ENCODE measurements around the gene RNF38.

RNF38 gene

GRCh38 chr9:36445800-36446361, 45.8 kb upstream of the RNF38 start:
- ATAC-seq: no peak
- TF ChIP-seq ZNF565 (CRISPR knock-in tag; conservative IDR thresholded peaks at IDR 0.05; ENCODE audit: low read depth): no peak
- no peak for TF ChIP-seq OSR1 (CRISPR knock-in tag; IDR thresholded peaks at IDR 0.05)
- TF ChIP-seq ARNTL (CRISPR knock-in tag; IDR thresholded peaks at IDR 0.05; ENCODE audit: borderline replicate concordance, low read depth): no peak
- no peak for TF ChIP-seq CSDC2 (CRISPR knock-in tag; IDR thresholded peaks at IDR 0.05)
- TF ChIP-seq ZNF70 (CRISPR knock-in tag; IDR thresholded peaks at IDR 0.05): no peak
- no peak for TF ChIP-seq CREB5 (CRISPR knock-in tag; IDR thresholded peaks at IDR 0.05; ENCODE audit: low read depth)
- no peak for TF ChIP-seq PPARA (CRISPR knock-in tag; IDR thresholded peaks at IDR 0.05; ENCODE audit: borderline replicate concordance)
- no peak for TF ChIP-seq PATZ1 (CRISPR knock-in tag; IDR thresholded peaks at IDR 0.05; ENCODE audit: borderline replicate concordance)
- TF ChIP-seq POU6F1 (CRISPR knock-in tag; IDR thresholded peaks at IDR 0.05; ENCODE audit: borderline replicate concordance, low read depth): no peak
- no peak for TF ChIP-seq SNAI2 (CRISPR knock-in tag; IDR thresholded peaks at IDR 0.05)
- no peak for TF ChIP-seq ISL1 (CRISPR knock-in tag; IDR thresholded peaks at IDR 0.05)
- no peak for TF ChIP-seq ESRRG (CRISPR knock-in tag; IDR thresholded peaks at IDR 0.05)
- no peak for TF ChIP-seq GLIS3 (CRISPR knock-in tag; IDR thresholded peaks at IDR 0.05)
- no peak for TF ChIP-seq TCF4 (CRISPR knock-in tag; IDR thresholded peaks at IDR 0.05; ENCODE audit: borderline replicate concordance)
- no peak for TF ChIP-seq ZNF8 (CRISPR knock-in tag; IDR thresholded peaks at IDR 0.05)
- no peak for TF ChIP-seq ZC3H10 (CRISPR knock-in tag; IDR thresholded peaks at IDR 0.05)

- ATAC-seq: no peak
- no peak for TF ChIP-seq ZNF70 (CRISPR knock-in tag; IDR thresholded peaks at IDR 0.05)
- no peak for TF ChIP-seq ZFP30 (CRISPR knock-in tag; IDR thresholded peaks at IDR 0.05)
- no peak for TF ChIP-seq OSR1 (CRISPR knock-in tag; IDR thresholded peaks at IDR 0.05)
- no peak for TF ChIP-seq ZNF8 (CRISPR knock-in tag; IDR thresholded peaks at IDR 0.05)
- no peak for TF ChIP-seq ZNF565 (CRISPR knock-in tag; conservative IDR thresholded peaks at IDR 0.05; ENCODE audit: low read depth)
- TF ChIP-seq CSRNP3 (CRISPR knock-in tag; IDR thresholded peaks at IDR 0.05): no peak
- TF ChIP-seq PPARA (CRISPR knock-in tag; IDR thresholded peaks at IDR 0.05; ENCODE audit: borderline replicate concordance): no peak
- no peak for TF ChIP-seq TCF4 (CRISPR knock-in tag; IDR thresholded peaks at IDR 0.05; ENCODE audit: borderline replicate concordance)
- no peak for TF ChIP-seq CSDC2 (CRISPR knock-in tag; IDR thresholded peaks at IDR 0.05)
- TF ChIP-seq ARNTL (CRISPR knock-in tag; IDR thresholded peaks at IDR 0.05; ENCODE audit: borderline replicate concordance, low read depth): no peak
These were observed 44.1 kb upstream of the RNF38 start for GRCh38 chr9:36444203-36444602.

- no peak for TF ChIP-seq POU6F1 (CRISPR knock-in tag; IDR thresholded peaks at IDR 0.05; ENCODE audit: borderline replicate concordance, low read depth)
- TF ChIP-seq ARNTL (CRISPR knock-in tag; IDR thresholded peaks at IDR 0.05; ENCODE audit: borderline replicate concordance, low read depth): no peak
- no peak for TF ChIP-seq ZNF70 (CRISPR knock-in tag; IDR thresholded peaks at IDR 0.05)
- no peak for TF ChIP-seq ZC3H10 (CRISPR knock-in tag; IDR thresholded peaks at IDR 0.05)
- no peak for TF ChIP-seq PATZ1 (CRISPR knock-in tag; IDR thresholded peaks at IDR 0.05; ENCODE audit: borderline replicate concordance)
- no peak for ATAC-seq
These were observed 43.5 kb upstream of the RNF38 start for GRCh38 chr9:36443581-36443980.

All from SK-N-SH treated with all-trans-retinoic acid at 6 μM for 48 hours (cell line).